Fibroblast of lung (primary cell): ENCODE results near the gene DCUN1D2.

Source experiments
- EZH2 ChIP-seq: IDR thresholded peaks from 2 replicates; pipeline ENCODE4 v1.5.1; 2012; ENCODE audit warnings: low read length, control low read depth, mild to moderate bottlenecking; ENCODE audit errors: missing control alignments
- TF ChIP-seq, protein P1 (sequence below), 2 donors: IDR thresholded peaks in 1 of 2; conservative IDR thresholded peaks in 1 of 2; 1 replicate in 1 of 2; 2 replicates in 1 of 2; pipeline ENCODE4 v1.5.1; 2011 to 2012; ENCODE audit warnings: low read length in 2 of 2, control low read depth in 1 of 2, inconsistent platforms in 1 of 2, low read depth in 1 of 2, mild to moderate bottlenecking in 1 of 2

DNA sequence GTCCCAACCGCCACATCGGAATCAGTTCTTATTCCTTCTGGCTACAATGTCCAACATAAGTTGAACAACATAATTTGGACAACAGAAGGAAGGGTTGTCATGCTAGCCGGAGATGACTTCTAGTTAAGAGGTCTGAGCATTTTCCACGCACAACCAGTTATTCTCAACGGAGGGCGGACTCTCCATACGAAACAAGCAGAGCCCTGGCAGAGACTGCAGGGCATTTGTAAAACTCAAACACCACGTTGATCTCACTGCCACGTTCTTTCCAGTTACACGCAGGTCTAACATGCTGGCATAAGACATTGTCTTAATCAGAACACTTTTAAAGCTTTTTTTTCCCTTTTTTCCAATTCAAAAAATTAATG lies 38.3 kb upstream of the DCUN1D2 start:
- TF ChIP-seq, protein P1, sequence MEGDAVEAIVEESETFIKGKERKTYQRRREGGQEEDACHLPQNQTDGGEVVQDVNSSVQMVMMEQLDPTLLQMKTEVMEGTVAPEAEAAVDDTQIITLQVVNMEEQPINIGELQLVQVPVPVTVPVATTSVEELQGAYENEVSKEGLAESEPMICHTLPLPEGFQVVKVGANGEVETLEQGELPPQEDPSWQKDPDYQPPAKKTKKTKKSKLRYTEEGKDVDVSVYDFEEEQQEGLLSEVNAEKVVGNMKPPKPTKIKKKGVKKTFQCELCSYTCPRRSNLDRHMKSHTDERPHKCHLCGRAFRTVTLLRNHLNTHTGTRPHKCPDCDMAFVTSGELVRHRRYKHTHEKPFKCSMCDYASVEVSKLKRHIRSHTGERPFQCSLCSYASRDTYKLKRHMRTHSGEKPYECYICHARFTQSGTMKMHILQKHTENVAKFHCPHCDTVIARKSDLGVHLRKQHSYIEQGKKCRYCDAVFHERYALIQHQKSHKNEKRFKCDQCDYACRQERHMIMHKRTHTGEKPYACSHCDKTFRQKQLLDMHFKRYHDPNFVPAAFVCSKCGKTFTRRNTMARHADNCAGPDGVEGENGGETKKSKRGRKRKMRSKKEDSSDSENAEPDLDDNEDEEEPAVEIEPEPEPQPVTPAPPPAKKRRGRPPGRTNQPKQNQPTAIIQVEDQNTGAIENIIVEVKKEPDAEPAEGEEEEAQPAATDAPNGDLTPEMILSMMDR (conservative IDR thresholded peaks at IDR 0.05 in 1 of 2, IDR thresholded peaks at IDR 0.05 in 1 of 2; ENCODE audit: low read depth in 1 of 2, low read length in 2 of 2), result no peak
- TF ChIP-seq EZH2, result no peak
